H1 (cell line): Measurements from ENCODE around the gene NOL12. TPM values are rescaled to one million over a fixed set of nuclear protein-coding genes. Genes with fewer than 3 reads are reported as not detected.

Source experiments
- CTCF ChIA-PET: fragments of 300-600 bp; sonication (Branson Sonifier 250); formaldehyde crosslinking; loops from one replicate; lab custom pipeline; 2021; ENCODE audit not compliant: partially characterized antibody; lab: Charles Lee
- POLR2A ChIA-PET: fragments of 300-600 bp; sonication (Branson Sonifier 250); formaldehyde crosslinking; loops from one replicate; lab custom pipeline; 2021; ENCODE audit warnings: inconsistent platforms; ENCODE audit not compliant: partially characterized antibody; lab: Charles Lee
- DNase-seq, 2 experiments: peaks; one replicate each; pipeline versions ENCODE4 v3.0.0 to v3.0.0-alpha.2; 2010 to 2022; ENCODE audit warnings: low spot score in 2 of 2, low read depth in 1 of 2, mixed read lengths in 1 of 2
- FAIRE-seq: peaks from 2 replicates; lab custom pipeline; 2011; peaks lifted over from hg19 to GRCh38; lab: Jason Lieb, UNC
- H2AFZ ChIP-seq: 2 replicates; pipeline ENCODE4 v1.8.1; 2012; ENCODE audit warnings: low read length, inconsistent platforms
- H2AK5ac ChIP-seq: 2 replicates; pipeline ENCODE4 v1.6.1; 2013; ENCODE audit warnings: low read depth, low read length
- H2BK120ac ChIP-seq: replicated peaks from 2 replicates; pipeline ENCODE3; 2013; ENCODE audit warnings: low read depth, low read length, inconsistent platforms
- H2BK12ac ChIP-seq: 2 replicates; pipeline ENCODE4 v1.6.1; 2013; ENCODE audit warnings: low read depth, low read length
- H2BK15ac ChIP-seq: 2 replicates; pipeline ENCODE4 v1.6.1; 2013; ENCODE audit warnings: low read length
- H2BK20ac ChIP-seq: 2 replicates; pipeline ENCODE4 v1.6.1; 2013; ENCODE audit warnings: low read length
- H2BK5ac ChIP-seq: 2 replicates; pipeline ENCODE4 v1.6.1; 2013; ENCODE audit warnings: low read depth, low read length
- H3K14ac ChIP-seq: 2 replicates; pipeline ENCODE4 v1.6.1; 2013; ENCODE audit warnings: inconsistent platforms; ENCODE audit not compliant: insufficient read length
- H3K18ac ChIP-seq: 2 replicates; pipeline ENCODE4 v1.6.1; 2013; ENCODE audit warnings: low read length; ENCODE audit errors: extremely low read depth
- H3K23ac ChIP-seq: 2 replicates; pipeline ENCODE4 v1.6.1; 2013; ENCODE audit warnings: inconsistent platforms; ENCODE audit not compliant: insufficient read length
- H3K23me2 ChIP-seq: 2 replicates; pipeline ENCODE4 v1.6.1; 2013; ENCODE audit warnings: low read depth, low read length
- H3K27ac ChIP-seq: 2 replicates; pipeline ENCODE4 v1.6.1; 2011; ENCODE audit warnings: low read depth, low read length, inconsistent platforms
- H3K27me3 ChIP-seq, 4 experiments: replicated peaks in 1 of 4; 1 replicate in 1 of 4; 2 replicates in 3 of 4; pipeline versions ENCODE4 v1.6.1 to v1.8.1; 2011 to 2013; ENCODE audit warnings: low read length in 3 of 4, mild to moderate bottlenecking in 3 of 4, inconsistent platforms in 2 of 4, mixed read lengths in 2 of 4, moderate library complexity in 1 of 4; ENCODE audit not compliant: control insufficient read depth in 3 of 4, insufficient read depth in 3 of 4; ENCODE audit errors: extremely low read depth in 1 of 4
- H3K36me3 ChIP-seq, 4 experiments: 2 replicates each; pipeline versions ENCODE4 v1.6.1 to v1.8.1; 2011 to 2013; ENCODE audit warnings: mild to moderate bottlenecking in 4 of 4, low read length in 3 of 4, moderate library complexity in 2 of 4, control low read depth in 1 of 4, inconsistent platforms in 1 of 4; ENCODE audit not compliant: insufficient read depth in 4 of 4, control insufficient read depth in 2 of 4
- H3K4ac ChIP-seq: replicated peaks from 2 replicates; pipeline ENCODE3; 2013; ENCODE audit warnings: low read length, low read depth, mixed read lengths, inconsistent platforms; ENCODE audit not compliant: insufficient read length
- H3K4me1 ChIP-seq, 4 experiments: replicated peaks in 1 of 4; 1 replicate in 1 of 4; 2 replicates in 3 of 4; pipeline versions ENCODE4 v1.6.1 to v1.8.1; 2011 to 2013; ENCODE audit warnings: low read length in 3 of 4, inconsistent platforms in 2 of 4, mixed read lengths in 1 of 4; ENCODE audit not compliant: insufficient read depth in 4 of 4, control insufficient read depth in 3 of 4
- H3K4me2 ChIP-seq, 2 experiments: 2 replicates each; pipeline versions ENCODE4 v1.6.1 to v1.8.1; 2011 to 2013; ENCODE audit warnings: low read depth in 2 of 2, low read length in 2 of 2, control low read depth in 1 of 2, inconsistent platforms in 1 of 2, mild to moderate bottlenecking in 1 of 2; ENCODE audit not compliant: insufficient read depth in 1 of 2
- H3K4me3 ChIP-seq, 4 experiments: fragments of 200-600, 300-600 bp in 1 of 4; sonication (generic), shearing (Covaris generic), sonication (Bioruptor Twin) in 1 of 4; 2 replicates each; pipeline versions ENCODE4 v1.5.1 to v1.8.1; 2011 to 2016; ENCODE audit warnings: low read length in 4 of 4, low read depth in 3 of 4, control low read depth in 2 of 4, inconsistent platforms in 2 of 4, mild to moderate bottlenecking in 2 of 4, mixed read lengths in 1 of 4, moderate library complexity in 1 of 4; ENCODE audit not compliant: insufficient read depth in 2 of 4; ENCODE audit errors: extremely low read depth in 1 of 4
- H3K56ac ChIP-seq: replicated peaks from 2 replicates; pipeline ENCODE3; 2013; ENCODE audit warnings: low read depth, mild to moderate bottlenecking, mixed read lengths, low read length, inconsistent platforms; ENCODE audit not compliant: insufficient read length
- H3K79me1 ChIP-seq: 2 replicates; pipeline ENCODE4 v1.6.1; 2013; ENCODE audit warnings: low read depth, low read length, control low read depth
- H3K79me2 ChIP-seq, 2 experiments: 2 replicates each; pipeline versions ENCODE4 v1.6.1 to v1.8.1; 2012 to 2013; ENCODE audit warnings: low read length in 2 of 2, mild to moderate bottlenecking in 2 of 2, inconsistent platforms in 1 of 2; ENCODE audit not compliant: insufficient read depth in 2 of 2, control insufficient read depth in 1 of 2
- H3K9ac ChIP-seq, 4 experiments: replicated peaks in 1 of 4; 1 replicate in 1 of 4; 2 replicates in 3 of 4; pipeline versions ENCODE4 v1.6.1 to v1.8.1; 2011 to 2013; ENCODE audit warnings: low read depth in 3 of 4, low read length in 3 of 4, control low read depth in 2 of 4, mild to moderate bottlenecking in 2 of 4, moderate library complexity in 2 of 4, inconsistent platforms in 1 of 4; ENCODE audit errors: extremely low read depth in 1 of 4
- H3K9me3 ChIP-seq, 2 experiments: 2 replicates each; pipeline versions ENCODE4 v1.6.1 to v1.8.1; 2012 to 2013; ENCODE audit warnings: mild to moderate bottlenecking in 2 of 2, moderate library complexity in 2 of 2, control low read depth in 1 of 2, inconsistent platforms in 1 of 2, low read depth in 1 of 2, low read length in 1 of 2, mixed read lengths in 1 of 2; ENCODE audit not compliant: insufficient read depth in 2 of 2
- H4K20me1 ChIP-seq, 2 experiments: replicated peaks in 1 of 2; 2 replicates each; pipeline versions ENCODE3 to v1.8.1; 2011 to 2013; ENCODE audit warnings: inconsistent platforms in 2 of 2, low read length in 2 of 2, mild to moderate bottlenecking in 1 of 2; ENCODE audit not compliant: insufficient read depth in 2 of 2, control insufficient read depth in 1 of 2
- H4K5ac ChIP-seq: 2 replicates; pipeline ENCODE4 v1.6.1; 2013; ENCODE audit warnings: low read length, low read depth, mixed read lengths, inconsistent platforms; ENCODE audit not compliant: insufficient read length
- H4K8ac ChIP-seq: 2 replicates; pipeline ENCODE4 v1.8.0; 2013; ENCODE audit warnings: mild to moderate bottlenecking, moderate library complexity, low read length, inconsistent platforms; ENCODE audit not compliant: insufficient read depth; ENCODE audit errors: extremely low read depth
- H4K91ac ChIP-seq: replicated peaks from 2 replicates; pipeline ENCODE3; 2013; ENCODE audit warnings: low read length, mixed read lengths, inconsistent platforms; ENCODE audit not compliant: insufficient read length
- FOSL1 ChIP-seq: IDR thresholded peaks from 2 replicates; pipeline ENCODE4 v1.6.1; 2011; ENCODE audit warnings: mild to moderate bottlenecking, low read depth, low read length, moderate library complexity; ENCODE audit not compliant: insufficient read depth
- NRF1 ChIP-seq: IDR thresholded peaks from 2 replicates; pipeline ENCODE4 v1.6.1; 2011; ENCODE audit warnings: mild to moderate bottlenecking, low read depth, low read length, improper control_type of control experiment
- POU5F1 ChIP-seq: IDR thresholded peaks from 2 replicates; pipeline ENCODE4 v1.6.1; 2011; ENCODE audit warnings: low read depth, mild to moderate bottlenecking, low read length, moderate library complexity
- TBP ChIP-seq: IDR thresholded peaks from 2 replicates; pipeline ENCODE4 v1.6.1; 2011; ENCODE audit warnings: low read depth, low read length, improper control_type of control experiment
- WGBS, 2 experiments: shearing (Covaris generic) in 1 of 2; methylation state at CpG; one replicate each; pipeline versions ENCODE4 v1.1.6 to v1.1.7; 2013 to 2015; ENCODE audit warnings: low lambda C conversion rate in 2 of 2, mixed read lengths in 2 of 2, inconsistent platforms in 1 of 2, low coverage in 1 of 2, missing lambda C conversion rate in 1 of 2; ENCODE audit not compliant: insufficient replicate concordance in 2 of 2, insufficient coverage in 1 of 2, insufficient read length in 1 of 2; ENCODE audit errors: extremely low coverage in 1 of 2, missing lambda C conversion rate in 1 of 2; 5-methylcytosine and 5-hydroxymethylcytosine counted together
- polyA plus RNA-seq, 7 experiments: library from polyadenylated mRNA; depleted of rRNA in 3 of 7; stranded (reverse) in 5 of 7; unstranded in 2 of 7; fragments of >200 nt in 5 of 7; fragments of 200-250 nt in 2 of 7; gene quantifications; 1 replicate in 5 of 7; 2 replicates in 1 of 7; 4 replicates in 1 of 7; pipeline versions ENCODE4 v1.2.1 to v1.2.3, GENCODE V29; 2011 to 2013; ENCODE audit warnings: missing spikeins in 2 of 7, mixed read lengths in 2 of 7
- total RNA-seq: library from RNA; stranded (reverse); fragmentation: NEBNext Ultra II Directional; extraction: Animal tissue kit (Norgen Biotek cat#: 25700); gene quantifications from 2 replicates; pipeline ENCODE4 v1.2.1, GENCODE V29; 2021

The NOL12 gene
- total and polyA plus RNA-seq, 2 of the 8 experiments (the other 6 are each of a cell fraction or from before 2014, with no cell fraction given): 25.3 to 28.3 TPM

- H4K91ac ChIP-seq: no peak overlapping the region
- no peak overlapping the region for H3K18ac ChIP-seq
- H3K23me2 ChIP-seq: no peaks in the 10 kb centered on the region
- H2BK12ac ChIP-seq: no peak overlapping the region
- H3K4me2 ChIP-seq: no peak overlapping the region
- H3K56ac ChIP-seq: no peak overlapping the region
- H2BK20ac ChIP-seq: no peak overlapping the region
- no peaks in the 10 kb centered on the region for H3K27me3 ChIP-seq
- peaks cover 4 to 6% of the 10 kb centered on the region in 2 experiments for H4K20me1 ChIP-seq
- ChIA-PET CTCF (interaction anchor here (1.2 to 2.1 kb wide), 3 partner anchors 15 to 25 kb away, joined by 3 to 8 read pairs (median 3); partner anchors contain the start of genes NOL12 and TRIOBP), POLR2A (interaction anchor here (1.0 to 5.3 kb wide), 2 partner anchors 13 to 25 kb away, joined by 4 to 30 read pairs; partner anchors contain the start of gene TRIOBP)
- no peak overlapping the region for H3K14ac ChIP-seq
- H4K5ac ChIP-seq: no peak overlapping the region
- H3K9ac ChIP-seq: no peak overlapping the region
- no peak overlapping the region for H3K23ac ChIP-seq
- H3K4ac ChIP-seq: no peak overlapping the region
- TF ChIP-seq TBP (no peak), NRF1 (no peak), FOSL1 (no peak), POU5F1 (no peak)
- no peaks in the 10 kb centered on the region for H3K79me1 ChIP-seq
- no peaks in the 10 kb centered on the region for H3K79me2 ChIP-seq
- 94% methylated on average over 8 of the region's 10 CpGs; no CpG with 5 or more reads in 1 of the 2 experiments for whole genome bisulfite sequencing, 2 experiments
- H4K8ac ChIP-seq: no peak overlapping the region
- H3K9me3 ChIP-seq: no peaks in the 10 kb centered on the region; a peak in 1 of 4 replicates
- H2AK5ac ChIP-seq: no peak overlapping the region
- FAIRE-seq: no peak
- H3K4me1 ChIP-seq: peaks cover 0 to 5% (median 0%) of the 10 kb centered on the region in 4 experiments; a peak in 1 of 7 replicates
- H2BK15ac ChIP-seq: no peak overlapping the region
- no peak overlapping the region for H2BK5ac ChIP-seq
- H2AFZ ChIP-seq: no peak overlapping the region
- H2BK120ac ChIP-seq: no peak overlapping the region
- no peak for DNase-seq
- H3K4me3 ChIP-seq: no peak overlapping the region
- peaks cover 7 to 34% (median 19%) of the 10 kb centered on the region in 4 experiments; a peak in 6 of 8 replicates for H3K36me3 ChIP-seq
- H3K27ac ChIP-seq: no peak overlapping the region
These were observed 25.3 kb downstream of the NOL12 start for GRCh38 chr22:37711490-37711889.
